HCT116 (cell line): ENCODE data around the gene NCR3LG1.

Experiments used
- CTCF ChIP-seq, 3 experiments: fragments of 200-600 bp in 1 of 3; sonication (generic) in 1 of 3; IDR thresholded peaks in 2 of 3; conservative IDR thresholded peaks in 1 of 3; 2 replicates each; pipeline ENCODE4 v1.5.1; 2012 to 2017; ENCODE audit warnings: low read depth in 2 of 3, low read length in 2 of 3, antibody characterized with exemption in 1 of 3, borderline replicate concordance in 1 of 3, control low read depth in 1 of 3, mild to moderate bottlenecking in 1 of 3, mixed read lengths in 1 of 3, mixed run types in 1 of 3, moderate library complexity in 1 of 3; ENCODE audit not compliant: insufficient read depth in 1 of 3
- EZH2 ChIP-seq: fragments of 200-600 bp; sonication (generic); IDR thresholded peaks from 2 replicates; pipeline ENCODE4 v1.6.1; 2017; ENCODE audit warnings: antibody characterized with exemption, mixed run types
- JUND ChIP-seq: IDR thresholded peaks from 2 replicates; pipeline ENCODE4 v1.6.1; 2012
- MAX ChIP-seq: IDR thresholded peaks from 2 replicates; pipeline ENCODE4 v1.6.1; 2012
- POLR2A ChIP-seq: IDR thresholded peaks from 2 replicates; pipeline ENCODE4 v1.7.0; 2011; ENCODE audit warnings: borderline replicate concordance; ENCODE audit not compliant: insufficient read depth, insufficient read length; ENCODE audit errors: extremely low read depth
- POLR2AphosphoS5 ChIP-seq: IDR thresholded peaks from 2 replicates; pipeline ENCODE4 v1.6.1; 2011; ENCODE audit warnings: mild to moderate bottlenecking, low read depth, low read length, moderate library complexity
- RAD21 ChIP-seq: IDR thresholded peaks from 2 replicates; pipeline ENCODE4 v1.6.1; 2012; ENCODE audit warnings: low read depth, mild to moderate bottlenecking
- REST ChIP-seq: IDR thresholded peaks from 2 replicates; pipeline ENCODE4 v1.6.1; 2012; ENCODE audit warnings: low read depth
- SIN3A ChIP-seq: IDR thresholded peaks from 2 replicates; pipeline ENCODE4 v1.6.1; 2012; ENCODE audit warnings: low read depth

- TF ChIP-seq CTCF (IDR thresholded peaks at IDR 0.05 in 2 of 3, conservative IDR thresholded peaks at IDR 0.05 in 1 of 3; ENCODE audit: borderline replicate concordance in 1 of 3, insufficient read depth in 1 of 3, low read depth in 2 of 3, low read length in 2 of 3) (no peak), POLR2AphosphoS5 (no peak), EZH2 (no peak), POLR2A (no peak), SIN3A (no peak), JUND (no peak), REST (no peak), MAX (no peak), RAD21 (no peak)
These were observed 40.1 kb downstream of the NCR3LG1 start for GRCh38 chr11:17391493-17392355.
